ENCODE measurements around the gene GJA10. TPM values are rescaled to one million over a fixed set of nuclear protein-coding genes. Genes with fewer than 3 reads are reported as not detected.

The GJA10 gene
- total RNA-seq, 3 donors from 2014 or later (not counting 1 experiment from before 2014, with no cell fraction given) = not detected

DNA sequence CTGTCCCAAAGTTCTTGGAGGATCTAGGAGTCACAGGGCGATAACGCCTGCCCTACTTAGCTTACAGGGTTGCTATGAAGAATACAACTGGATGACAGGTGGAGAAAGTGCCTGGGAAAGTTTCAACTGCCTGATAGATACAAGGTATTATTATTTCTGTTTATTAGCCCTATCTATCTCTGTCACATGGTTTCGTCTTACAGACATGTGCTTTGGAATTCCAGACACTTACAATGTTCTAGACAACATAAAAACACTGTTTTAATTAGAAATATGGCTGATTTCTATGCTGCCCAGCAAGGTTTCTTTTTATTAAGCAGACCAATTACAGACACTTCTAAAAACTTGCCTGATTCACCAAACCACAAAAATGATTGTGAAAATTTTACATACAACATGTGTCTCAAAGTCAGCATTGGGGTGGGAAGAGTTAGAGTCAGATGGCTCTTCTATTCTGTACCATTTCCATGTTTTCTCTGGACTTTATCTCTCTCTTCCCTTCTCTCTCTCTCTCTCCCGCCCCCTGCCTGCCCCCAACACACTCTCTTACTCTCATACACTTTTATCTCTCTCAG is 50.0 kb downstream of the GJA10 start:
- TF ChIP-seq, protein P1, sequence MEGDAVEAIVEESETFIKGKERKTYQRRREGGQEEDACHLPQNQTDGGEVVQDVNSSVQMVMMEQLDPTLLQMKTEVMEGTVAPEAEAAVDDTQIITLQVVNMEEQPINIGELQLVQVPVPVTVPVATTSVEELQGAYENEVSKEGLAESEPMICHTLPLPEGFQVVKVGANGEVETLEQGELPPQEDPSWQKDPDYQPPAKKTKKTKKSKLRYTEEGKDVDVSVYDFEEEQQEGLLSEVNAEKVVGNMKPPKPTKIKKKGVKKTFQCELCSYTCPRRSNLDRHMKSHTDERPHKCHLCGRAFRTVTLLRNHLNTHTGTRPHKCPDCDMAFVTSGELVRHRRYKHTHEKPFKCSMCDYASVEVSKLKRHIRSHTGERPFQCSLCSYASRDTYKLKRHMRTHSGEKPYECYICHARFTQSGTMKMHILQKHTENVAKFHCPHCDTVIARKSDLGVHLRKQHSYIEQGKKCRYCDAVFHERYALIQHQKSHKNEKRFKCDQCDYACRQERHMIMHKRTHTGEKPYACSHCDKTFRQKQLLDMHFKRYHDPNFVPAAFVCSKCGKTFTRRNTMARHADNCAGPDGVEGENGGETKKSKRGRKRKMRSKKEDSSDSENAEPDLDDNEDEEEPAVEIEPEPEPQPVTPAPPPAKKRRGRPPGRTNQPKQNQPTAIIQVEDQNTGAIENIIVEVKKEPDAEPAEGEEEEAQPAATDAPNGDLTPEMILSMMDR (IDR thresholded peaks at IDR 0.05) = no peak
- peaks cover 14 to 18% of the 10 kb centered on the region in 2 donors for H3K4me1 Mint-ChIP-seq
- Histone ChIP-seq H3K27ac (ENCODE audit: low read length) (no peak overlapping the region), H3K4me1 (ENCODE audit: control insufficient read depth, insufficient read depth, low read length) (peaks cover 5% of the 10 kb centered on the region), H3K27me3 (ENCODE audit: control insufficient read depth, insufficient read depth, low read length) (no peaks in the 10 kb centered on the region), H3K36me3 (ENCODE audit: control insufficient read depth, insufficient read depth, low read length) (peaks cover 15% of the 10 kb centered on the region), H3K9me3 (ENCODE audit: control insufficient read depth, insufficient read depth, low read length) (no peaks in the 10 kb centered on the region), H3K4me3 (ENCODE audit: low read length) (no peak overlapping the region)
- H3K4me3 Mint-ChIP-seq = no peak overlapping the region
- no peaks in the 10 kb centered on the region for H3K27me3 Mint-ChIP-seq (ENCODE audit: low read depth in 2 of 2)
- ATAC-seq (no peak), DNase-seq (no peak)
- WGBS (ENCODE audit: insufficient coverage) = 91% methylated on average over 4 of the region's 4 CpGs
- no peaks in the 10 kb centered on the region for H3K36me3 Mint-ChIP-seq
- H3K9me3 Mint-ChIP-seq = no peaks in the 10 kb centered on the region
- intact Hi-C loops (cut with micrococcal nuclease) = no loop called here
- H3K27ac Mint-ChIP-seq = peak overlapping the region in 1 of 2 donors; percentile 19

DNA sequence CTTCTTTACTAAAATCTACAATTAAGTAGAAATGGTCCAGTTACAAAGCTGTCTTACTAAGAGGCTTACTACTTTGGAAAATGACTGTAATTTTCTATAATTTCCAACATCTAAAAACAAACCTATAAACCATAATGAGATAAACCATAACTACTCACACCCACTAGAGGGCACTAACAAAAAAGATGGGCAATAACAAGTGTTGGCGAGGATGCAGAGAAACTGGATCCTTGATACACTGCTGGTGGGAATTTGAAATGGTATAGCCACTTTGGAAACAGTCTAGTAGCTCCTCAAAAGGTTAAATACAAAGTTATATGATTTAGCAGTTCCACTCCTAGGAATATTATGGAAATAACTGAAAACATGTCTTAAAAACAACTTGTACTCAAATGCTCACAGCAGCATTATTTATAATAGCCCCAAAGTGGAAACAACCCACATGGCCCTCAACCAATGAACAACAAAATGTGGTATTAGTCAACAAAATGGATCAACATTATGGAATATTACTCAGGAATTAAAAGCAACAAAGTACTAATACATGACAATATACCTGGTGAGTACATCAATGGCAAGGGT is 50.6 kb downstream of the GJA10 start:
- Mint-ChIP-seq H3K36me3 (no peaks in the 10 kb centered on the region), H3K27ac (peak overlapping the region in 1 of 2 donors; percentile 19), H3K9me3 (no peaks in the 10 kb centered on the region), H3K4me3 (no peak overlapping the region), H3K4me1 (peaks cover 14 to 18% of the 10 kb centered on the region in 2 donors), H3K27me3 (ENCODE audit: low read depth in 2 of 2) (no peaks in the 10 kb centered on the region)
- peak in 1 of 3 donors; percentile 49 for ATAC-seq
- Histone ChIP-seq H3K27ac (ENCODE audit: low read length) (no peak overlapping the region), H3K27me3 (ENCODE audit: control insufficient read depth, insufficient read depth, low read length) (no peaks in the 10 kb centered on the region), H3K4me3 (ENCODE audit: low read length) (no peak overlapping the region), H3K9me3 (ENCODE audit: control insufficient read depth, insufficient read depth, low read length) (no peaks in the 10 kb centered on the region), H3K36me3 (ENCODE audit: control insufficient read depth, insufficient read depth, low read length) (peaks cover 21% of the 10 kb centered on the region), H3K4me1 (ENCODE audit: control insufficient read depth, insufficient read depth, low read length) (peaks cover 5% of the 10 kb centered on the region)
- 86% methylated on average over 1 of the region's 1 CpG for WGBS (ENCODE audit: insufficient coverage)
- peak in 1 of 2 donors; percentile 59 for DNase-seq
- intact Hi-C loops (cut with micrococcal nuclease) = loop anchor here (1.0 kb wide), 1 partner anchor 166 kb away; no protein-coding TSS in a partner anchor
- TF ChIP-seq, protein P1 (IDR thresholded peaks at IDR 0.05) = peak; percentile 68

Other genes starting within 250 kb of the GJA10 start
- 10 to 100 TPM; 38.0 to 43.3 (median 41.4) TPM for gene MDN1, start 74.7 kb upstream of the GJA10 start, total RNA-seq
- gene CASP8AP2, start 64.6 kb upstream of the GJA10 start, total RNA-seq = 10 to 100 TPM; 24.3 to 31.8 (median 25.4) TPM